GM12878 (cell line): ENCODE measurements around the gene CRYGC. TPM values are rescaled to one million over a fixed set of nuclear protein-coding genes. Genes with fewer than 3 reads are reported as not detected.

Experiments used
- ATAC-seq: fragments of 200-7000 bp; cut with Tn5 transposase; 3 replicates; pipeline ENCODE4 v1.9.1; 2020; ENCODE audit warnings: mild to moderate bottlenecking, moderate library complexity
- BruUV-seq: library from RNA; stranded (reverse); fragments of 400-500 nt; replicated peaks from 2 replicates; lab custom pipeline; 2021; lab: Mats Ljungman, UMichigan
- CTCF ChIA-PET: fragments of 300-600 bp; sonication (Branson Sonifier 250); formaldehyde crosslinking; extraction: SDS; loops from one replicate; lab custom pipeline; 2021; ENCODE audit warnings: inconsistent platforms; lab: Yijun Ruan, JAX
- POLR2A ChIA-PET: fragments of 350-600 bp; formaldehyde crosslinking; extraction: SDS; loops from one replicate; lab custom pipeline; 2021; ENCODE audit warnings: inconsistent platforms; lab: Charles Lee
- RAD21 ChIA-PET: fragments of 300-600 bp; sonication (Branson Sonifier 250); formaldehyde crosslinking; loops from one replicate; lab custom pipeline; 2023; ENCODE audit warnings: antibody characterized with exemption; ENCODE audit not compliant: unreplicated experiment; lab: Charles Lee
- SMC1A ChIA-PET: fragments of 300-600 bp; sonication (Branson Sonifier 250); formaldehyde crosslinking; loops from one replicate; lab custom pipeline; 2023; ENCODE audit not compliant: unreplicated experiment, uncharacterized antibody; lab: Charles Lee
- DNase-seq: peaks from one replicate; pipeline ENCODE4 v3.0.0-alpha.2; 2011; ENCODE audit warnings: low read depth, low spot score
- FAIRE-seq: peaks from 3 replicates; lab custom pipeline; 2011; peaks lifted over from hg19 to GRCh38; lab: Jason Lieb, UNC
- H2AFZ ChIP-seq: 2 replicates; pipeline ENCODE4 v1.6.0; 2011; ENCODE audit warnings: low read depth, low read length, control low read depth; ENCODE audit not compliant: control insufficient read depth
- H3K27ac ChIP-seq: 2 replicates; pipeline ENCODE4 v1.5.1; 2011; ENCODE audit warnings: control low read depth; ENCODE audit not compliant: control insufficient read depth, insufficient read depth
- H3K27me3 ChIP-seq, 2 experiments: replicated peaks in 1 of 2; 2 replicates each; pipeline versions ENCODE4 v1.6.0 to v1.6.1; 2011; ENCODE audit warnings: low read length in 1 of 2; ENCODE audit not compliant: control insufficient read depth in 2 of 2, insufficient read depth in 2 of 2
- H3K36me3 ChIP-seq, 2 experiments: 2 replicates each; pipeline ENCODE4 v1.5.1; 2011; ENCODE audit warnings: low read length in 1 of 2; ENCODE audit not compliant: control insufficient read depth in 2 of 2, insufficient read depth in 2 of 2
- H3K4me1 ChIP-seq: 2 replicates; pipeline ENCODE4 v1.6.1; 2011; ENCODE audit warnings: mild to moderate bottlenecking, low read length, moderate library complexity, mixed read lengths; ENCODE audit not compliant: control insufficient read depth, insufficient read depth
- H3K4me2 ChIP-seq: 2 replicates; pipeline ENCODE4 v1.6.0; 2011; ENCODE audit warnings: control low read depth; ENCODE audit not compliant: control insufficient read depth, insufficient read depth
- H3K4me3 ChIP-seq: fragments of 200-600 bp; sonication (generic); 2 replicates; pipeline ENCODE4 v1.5.1; 2016
- H3K79me2 ChIP-seq: 2 replicates; pipeline ENCODE4 v1.6.0; 2011; ENCODE audit warnings: low read length; ENCODE audit not compliant: control insufficient read depth, insufficient read depth
- H3K9ac ChIP-seq: 2 replicates; pipeline ENCODE4 v1.8.0; 2011; ENCODE audit warnings: low read length, control low read depth, mixed read lengths; ENCODE audit not compliant: control insufficient read depth, insufficient read depth
- H3K9me3 ChIP-seq: replicated peaks from 3 replicates; pipeline ENCODE4 v1.5.1; 2011; ENCODE audit warnings: mild to moderate bottlenecking, low read length; ENCODE audit not compliant: control insufficient read depth, insufficient read depth
- H4K20me1 ChIP-seq: 2 replicates; pipeline ENCODE4 v1.6.0; 2011; ENCODE audit not compliant: control insufficient read depth, insufficient read depth
- BMI1 ChIP-seq: fragments of 450-650 bp; IDR thresholded peaks from 2 replicates; pipeline ENCODE4 v1.6.1; 2016; ENCODE audit warnings: mild to moderate bottlenecking, moderate library complexity, borderline replicate concordance
- CBX5 ChIP-seq: sonication (generic); IDR thresholded peaks from 2 replicates; pipeline ENCODE4 v1.6.1; 2016; ENCODE audit warnings: low read depth, moderate library complexity, mild to moderate bottlenecking, inconsistent platforms
- E2F8 ChIP-seq: fragments of 450-650 bp; IDR thresholded peaks from 2 replicates; pipeline ENCODE4 v1.6.1; 2018; ENCODE audit warnings: mild to moderate bottlenecking, low read depth, moderate library complexity; ENCODE audit not compliant: partially characterized antibody
- SPI1 ChIP-seq: IDR thresholded peaks from 2 replicates; pipeline ENCODE4 v1.6.1; 2011; ENCODE audit warnings: low read depth, mild to moderate bottlenecking, low read length, moderate library complexity, borderline replicate concordance; ENCODE audit not compliant: insufficient read depth
- TAF1 ChIP-seq: IDR thresholded peaks from 2 replicates; pipeline ENCODE4 v1.6.1; 2011; ENCODE audit warnings: mild to moderate bottlenecking, low read depth, low read length, borderline replicate concordance
- ZBED1 ChIP-seq: IDR thresholded peaks from 2 replicates; pipeline ENCODE4 v1.6.1; 2016; ENCODE audit warnings: borderline replicate concordance
- ZBTB11 ChIP-seq: fragments of 450-650 bp; formaldehyde crosslinking; IDR thresholded peaks from 2 replicates; pipeline ENCODE4 v1.5.0; 2022; ENCODE audit warnings: mild to moderate bottlenecking, missing genetic modification characterization
- ZNF592 ChIP-seq: fragments of 450-650 bp; IDR thresholded peaks from 2 replicates; pipeline ENCODE4 v1.6.1; 2017; ENCODE audit warnings: mild to moderate bottlenecking, moderate library complexity
- WGBS: methylation state at CpG from one replicate; pipeline ENCODE4 v1.1.6; 2016; ENCODE audit warnings: low lambda C conversion rate; ENCODE audit not compliant: insufficient replicate concordance, insufficient coverage; ENCODE audit errors: missing lambda C conversion rate; 5-methylcytosine and 5-hydroxymethylcytosine counted together
- in situ Hi-C: fragments of 300-500 bp; cut with MboI; formaldehyde crosslinking; loops from 9 replicates; pipeline ENCODE4 v1.14.3; 2018; ENCODE audit warnings: mixed read lengths
- intact Hi-C: fragments of 100-400 bp; cut with micrococcal nuclease; formaldehyde crosslinking; loops from one replicate; pipeline ENCODE4 v1.14.2; 2022; ENCODE audit not compliant: unreplicated experiment
- polyA plus RNA-seq, 11 experiments: library from polyadenylated mRNA; depleted of rRNA in 4 of 11; unstranded in 6 of 11; stranded (reverse) in 5 of 11; fragments of >200 nt; fragmentation: Nextera tagmentation in 4 of 11; fragmentation: Illumina TruSeq in 1 of 11; extraction: Ambion mirVana in 4 of 11; extraction: Trizol in 1 of 11; gene quantifications; 1 replicate in 1 of 11; 2 replicates in 10 of 11; pipeline versions ENCODE4 v1.2.1 to v1.2.3, GENCODE V29; 2011 to 2016; ENCODE audit warnings: inconsistent platforms in 2 of 11, missing spikeins in 2 of 11, low read depth in 1 of 11
- total RNA-seq, 4 experiments: library from RNA; depleted of rRNA in 3 of 4; stranded (reverse); fragments of >200 nt in 3 of 4; fragmentation: Illumina TruSeq in 1 of 4; extraction: Trizol in 1 of 4; gene quantifications; 2 replicates each; pipeline versions ENCODE4 v1.2.1 to v1.2.3, GENCODE V29; 2013 to 2021

Gene CRYGC
- total and polyA plus RNA-seq, 10 of the 15 experiments (the other 5 are each of a cell fraction or from before 2014, with no cell fraction given) = not detected

- Histone ChIP-seq H3K27ac (no peak overlapping the region), H3K36me3 (no peaks in the 10 kb centered on the region), H2AFZ (no peak overlapping the region), H3K9me3 (no peaks in the 10 kb centered on the region), H4K20me1 (no peaks in the 10 kb centered on the region), H3K27me3 (no peaks in the 10 kb centered on the region), H3K4me1 (no peaks in the 10 kb centered on the region), H3K9ac (no peak overlapping the region), H3K4me2 (no peak overlapping the region), H3K79me2 (no peaks in the 10 kb centered on the region), H3K4me3 (no peak overlapping the region)
- no peak for ATAC-seq
- DNase-seq = no peak
- SMC1A ChIA-PET = no interaction called here
- in situ Hi-C loops = no loop called here
- RAD21 ChIA-PET = no interaction called here
- no peak for FAIRE-seq
- BruUV-seq = no TSS peak
- 71% methylated on average over 1 of the region's 1 CpG for WGBS
- CTCF ChIA-PET = no interaction called here
- POLR2A ChIA-PET = no interaction called here
- intact Hi-C loops = no loop called here
- TF ChIP-seq ZBED1 (no peak), TAF1 (no peak), SPI1 (no peak), ZNF592 (no peak), ZBTB11 (CRISPR knock-in tag) (no peak), BMI1 (no peak), E2F8 (no peak), CBX5 (no peak)
Measured at GRCh38 chr2:208092093-208092832, 37.4 kb downstream of the CRYGC start.
